Epithelial cell of esophagus (primary cell): Measurements from ENCODE around the gene LRRC4B.
A peak's percentile ranks its signal among the peaks of the same experiment; 100 is the strongest.

Experiments
- DNase-seq: peaks from one replicate; pipeline ENCODE4 v3.0.0; 2010; ENCODE audit warnings: low read depth
- H3K4me3 ChIP-seq: 2 replicates; pipeline ENCODE4 v1.5.1; 2011; ENCODE audit warnings: mild to moderate bottlenecking, low read length, control low read depth
- CTCF ChIP-seq: IDR thresholded peaks from 2 replicates; pipeline ENCODE4 v1.5.1; 2011; ENCODE audit warnings: low read depth, mild to moderate bottlenecking, low read length, control low read depth, inconsistent platforms; ENCODE audit not compliant: insufficient read depth; ENCODE audit errors: missing control alignments

Gene LRRC4B

GRCh38 chr19:50486823-50487515 lies 81.3 kb downstream of the LRRC4B start:
- DNase-seq = peak; percentile 18
- H3K4me3 ChIP-seq = no peak overlapping the region
- TF ChIP-seq CTCF = peak; percentile 38

- DNase-seq = no peak
- H3K4me3 ChIP-seq = no peak overlapping the region
- no peak for TF ChIP-seq CTCF
Observed at GRCh38 chr19:50485284-50485955, 82.8 kb downstream of the LRRC4B start.

GRCh38 chr19:50482916-50483315 lies 85.3 kb downstream of the LRRC4B start:
- H3K4me3 ChIP-seq = no peak overlapping the region
- no peak for DNase-seq
- TF ChIP-seq CTCF = no peak

GRCh38 chr19:50482271-50482855 lies 85.9 kb downstream of the LRRC4B start:
- TF ChIP-seq CTCF = no peak
- DNase-seq = no peak
- no peak overlapping the region for H3K4me3 ChIP-seq

- no peak for DNase-seq
- H3K4me3 ChIP-seq = no peak overlapping the region
- no peak for TF ChIP-seq CTCF
Observed at GRCh38 chr19:50481351-50482149, 86.7 kb downstream of the LRRC4B start.

- H3K4me3 ChIP-seq = no peak overlapping the region
- DNase-seq = no peak
Observed at GRCh38 chr19:50480281-50481111, 87.7 kb downstream of the LRRC4B start.

More at GRCh38 chr19:50480281-50481111, 87.7 kb downstream of the LRRC4B start:
- no peak for TF ChIP-seq CTCF
